GM19351 (cell line): ENCODE measurements around the gene ADAMTS16.
"Not testable (repeated sequence)": the region's sequence is repeated elsewhere in the genome, so short reads cannot be mapped to it uniquely, and the experiment has no call there.

Source experiments
- ATAC-seq: cut with Tn5 transposase; IDR thresholded peaks from one replicate; pipeline ENCODE4 v1.9.1; 2021; ENCODE audit warnings: mild to moderate bottlenecking, moderate library complexity; ENCODE audit not compliant: unreplicated experiment

Gene ADAMTS16, protein sequence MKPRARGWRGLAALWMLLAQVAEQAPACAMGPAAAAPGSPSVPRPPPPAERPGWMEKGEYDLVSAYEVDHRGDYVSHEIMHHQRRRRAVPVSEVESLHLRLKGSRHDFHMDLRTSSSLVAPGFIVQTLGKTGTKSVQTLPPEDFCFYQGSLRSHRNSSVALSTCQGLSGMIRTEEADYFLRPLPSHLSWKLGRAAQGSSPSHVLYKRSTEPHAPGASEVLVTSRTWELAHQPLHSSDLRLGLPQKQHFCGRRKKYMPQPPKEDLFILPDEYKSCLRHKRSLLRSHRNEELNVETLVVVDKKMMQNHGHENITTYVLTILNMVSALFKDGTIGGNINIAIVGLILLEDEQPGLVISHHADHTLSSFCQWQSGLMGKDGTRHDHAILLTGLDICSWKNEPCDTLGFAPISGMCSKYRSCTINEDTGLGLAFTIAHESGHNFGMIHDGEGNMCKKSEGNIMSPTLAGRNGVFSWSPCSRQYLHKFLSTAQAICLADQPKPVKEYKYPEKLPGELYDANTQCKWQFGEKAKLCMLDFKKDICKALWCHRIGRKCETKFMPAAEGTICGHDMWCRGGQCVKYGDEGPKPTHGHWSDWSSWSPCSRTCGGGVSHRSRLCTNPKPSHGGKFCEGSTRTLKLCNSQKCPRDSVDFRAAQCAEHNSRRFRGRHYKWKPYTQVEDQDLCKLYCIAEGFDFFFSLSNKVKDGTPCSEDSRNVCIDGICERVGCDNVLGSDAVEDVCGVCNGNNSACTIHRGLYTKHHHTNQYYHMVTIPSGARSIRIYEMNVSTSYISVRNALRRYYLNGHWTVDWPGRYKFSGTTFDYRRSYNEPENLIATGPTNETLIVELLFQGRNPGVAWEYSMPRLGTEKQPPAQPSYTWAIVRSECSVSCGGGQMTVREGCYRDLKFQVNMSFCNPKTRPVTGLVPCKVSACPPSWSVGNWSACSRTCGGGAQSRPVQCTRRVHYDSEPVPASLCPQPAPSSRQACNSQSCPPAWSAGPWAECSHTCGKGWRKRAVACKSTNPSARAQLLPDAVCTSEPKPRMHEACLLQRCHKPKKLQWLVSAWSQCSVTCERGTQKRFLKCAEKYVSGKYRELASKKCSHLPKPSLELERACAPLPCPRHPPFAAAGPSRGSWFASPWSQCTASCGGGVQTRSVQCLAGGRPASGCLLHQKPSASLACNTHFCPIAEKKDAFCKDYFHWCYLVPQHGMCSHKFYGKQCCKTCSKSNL

DNA sequence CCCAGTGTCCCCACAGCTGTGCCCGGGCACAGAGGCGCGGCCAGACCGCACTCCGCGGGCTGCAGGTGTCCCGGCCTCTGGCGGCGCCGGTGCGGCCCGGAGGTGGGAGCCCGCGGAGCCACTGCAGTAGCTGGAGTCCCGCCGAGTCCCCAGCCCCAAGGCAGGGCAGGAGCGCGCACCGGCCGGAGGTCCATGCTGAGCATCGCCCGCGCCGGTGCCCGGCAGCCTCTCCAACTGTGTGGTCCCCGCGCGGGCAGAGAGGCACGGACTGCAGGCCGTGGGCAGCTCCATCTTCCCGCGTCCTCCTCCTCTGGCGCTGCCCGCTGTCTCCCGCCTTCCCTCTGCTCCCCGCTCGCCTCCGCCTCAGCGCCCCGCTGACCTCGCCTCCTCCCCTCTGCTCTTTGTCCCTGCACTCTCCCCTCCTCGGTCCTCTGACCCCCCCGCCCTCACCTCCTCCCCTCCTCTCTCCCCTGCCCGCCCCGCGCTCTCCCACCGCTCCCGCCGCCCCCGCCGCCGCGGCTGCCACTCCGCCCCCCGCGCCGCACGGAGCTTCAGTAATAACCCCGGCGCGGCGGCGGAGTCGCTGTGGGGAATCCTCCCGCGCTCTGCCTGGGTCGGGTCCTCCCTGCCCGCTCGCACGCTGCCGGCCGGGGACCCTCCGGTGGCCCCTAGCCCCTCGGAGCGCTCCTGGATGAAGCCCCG, at the start of gene ADAMTS16:
ADAMTS16 (plus strand) TSS at position 554 of the 702 bp plus-strand sequence; CDS start at position 692, 138 bp downstream.
- ATAC-seq, result no peak

DNA sequence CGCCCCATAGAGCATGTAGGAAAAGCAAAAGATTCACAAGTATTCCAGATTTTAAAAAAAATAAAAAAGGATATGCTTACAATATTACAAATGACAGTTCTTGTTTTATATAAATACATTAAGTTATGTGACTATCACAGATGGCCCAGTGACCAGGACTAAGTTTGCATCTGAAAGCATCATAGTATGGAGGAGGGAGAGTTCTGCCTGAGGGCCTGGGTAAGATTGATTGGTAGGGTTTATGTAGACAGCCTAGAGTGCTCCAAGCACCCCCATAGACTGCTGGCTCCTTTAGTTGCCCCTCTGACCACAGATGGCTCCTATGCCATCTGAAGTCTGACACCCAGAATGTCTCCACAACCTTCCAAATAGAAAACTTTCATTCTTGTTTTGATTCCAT, 48.0 kb upstream of the ADAMTS16 start:
- ATAC-seq, result no peak

DNA sequence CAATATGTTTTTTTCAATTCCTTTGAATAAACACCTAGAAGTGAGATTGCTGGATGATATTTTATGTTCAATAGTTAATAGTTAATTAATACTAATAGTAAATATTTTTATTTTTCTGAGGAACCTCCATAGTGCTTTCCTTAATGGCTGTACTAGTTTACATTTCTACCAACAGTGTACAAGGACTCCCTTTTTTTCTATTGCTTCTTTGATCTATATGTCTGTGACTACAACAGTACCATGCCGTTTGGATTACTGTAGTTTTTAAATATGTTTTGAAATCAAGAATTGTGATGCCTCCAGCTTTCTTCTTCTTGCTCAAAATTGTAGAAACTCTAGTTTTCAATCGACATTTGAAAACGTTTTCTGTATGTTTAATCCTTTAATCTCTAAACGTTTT, 39.5 kb upstream of the ADAMTS16 start:
- no peak for ATAC-seq

DNA sequence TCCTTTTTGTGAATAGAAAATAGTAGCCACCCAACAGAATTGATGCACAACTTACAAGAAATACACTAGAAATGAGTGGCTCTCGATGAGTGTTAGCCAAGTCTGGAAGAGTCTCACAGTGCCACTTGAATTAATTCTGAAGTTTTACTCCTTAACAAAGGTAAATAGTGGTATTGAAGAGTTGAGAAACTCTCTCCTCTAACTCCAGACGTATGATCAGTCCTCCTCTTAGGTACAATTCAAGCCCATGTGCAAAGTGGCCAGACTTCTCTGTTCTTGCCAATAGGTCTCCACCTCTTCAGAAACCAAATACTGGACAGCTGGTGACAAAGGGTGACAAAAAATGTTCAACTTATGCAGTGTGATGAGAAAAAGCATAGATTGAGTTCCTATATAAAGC, 38.5 kb upstream of the ADAMTS16 start:
- ATAC-seq, result no peak

DNA sequence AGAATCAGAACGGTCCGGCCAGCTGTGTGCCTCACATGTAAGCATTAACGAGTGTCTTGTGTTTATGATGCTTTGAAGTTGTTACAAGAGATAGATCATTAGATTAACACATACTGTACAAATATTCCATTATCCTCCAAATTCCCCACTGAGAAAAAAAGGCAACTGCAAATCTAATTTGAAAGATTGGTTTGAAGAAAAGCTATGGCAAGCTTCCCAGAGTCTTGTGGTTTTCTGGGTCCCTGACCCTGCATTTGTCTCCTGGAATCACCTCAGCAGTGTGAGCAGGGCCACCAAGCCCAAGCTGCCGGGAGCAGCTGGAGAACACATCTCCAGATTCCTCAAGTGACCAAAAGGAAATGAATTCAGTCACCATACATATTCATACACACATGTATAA, 36.9 kb upstream of the ADAMTS16 start:
- no peak for ATAC-seq

DNA sequence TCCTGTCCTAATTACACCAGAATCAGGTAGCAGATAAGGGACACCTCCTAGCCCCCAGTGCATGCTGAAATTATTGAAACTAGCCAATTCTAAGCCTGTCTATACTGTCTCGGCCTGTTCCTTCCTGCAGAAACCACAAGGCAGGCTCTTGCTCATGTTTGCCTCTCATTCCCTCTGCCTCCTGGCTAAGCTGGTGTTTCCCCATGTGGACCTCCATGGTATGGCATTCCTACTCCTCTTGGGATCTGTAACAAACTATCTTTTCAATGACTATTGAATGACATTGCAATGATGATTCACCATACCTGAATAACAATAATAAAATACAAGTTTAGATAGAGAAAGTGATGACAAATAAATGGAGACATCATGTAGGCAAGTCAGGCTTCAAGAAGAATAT, 35.6 kb upstream of the ADAMTS16 start:
- ATAC-seq, result no peak

DNA sequence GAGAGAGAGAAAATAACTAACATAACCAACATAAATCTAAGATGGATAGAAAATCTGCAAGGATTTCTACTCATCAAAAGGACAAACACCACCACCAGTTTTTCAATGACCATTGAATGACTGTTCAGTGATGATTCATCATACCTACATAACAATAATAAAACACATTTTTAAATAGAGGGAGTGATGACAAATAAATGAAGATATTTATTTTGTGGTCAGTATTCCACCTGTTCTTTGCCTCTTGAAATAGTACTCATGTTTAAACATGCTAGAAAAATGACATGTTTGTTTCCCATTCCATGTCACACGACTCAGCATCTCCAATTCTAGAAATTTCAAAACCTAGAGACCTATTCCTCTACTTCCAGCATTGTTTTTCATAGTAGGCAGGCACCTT, 34.6 kb upstream of the ADAMTS16 start:
- no peak for ATAC-seq

DNA sequence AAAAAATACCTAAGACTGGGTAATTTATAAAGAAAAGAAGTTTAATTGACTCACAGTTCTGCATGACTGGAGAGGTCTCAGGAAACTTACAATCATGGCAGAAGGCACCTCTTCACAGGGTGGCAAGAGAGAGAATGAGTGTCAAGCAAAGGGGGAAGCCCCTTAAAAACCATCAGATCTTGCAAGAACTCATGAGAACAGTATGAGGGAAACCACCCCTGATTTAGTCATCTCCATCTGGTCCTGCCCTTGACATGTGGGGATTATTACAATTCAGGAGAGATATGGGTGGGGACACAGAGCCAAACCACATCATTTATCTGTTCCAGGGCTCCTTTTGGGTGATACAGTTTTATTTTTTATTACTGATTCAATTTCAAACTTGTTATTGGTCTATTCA, 23.2 kb upstream of the ADAMTS16 start:
- no peak for ATAC-seq

DNA sequence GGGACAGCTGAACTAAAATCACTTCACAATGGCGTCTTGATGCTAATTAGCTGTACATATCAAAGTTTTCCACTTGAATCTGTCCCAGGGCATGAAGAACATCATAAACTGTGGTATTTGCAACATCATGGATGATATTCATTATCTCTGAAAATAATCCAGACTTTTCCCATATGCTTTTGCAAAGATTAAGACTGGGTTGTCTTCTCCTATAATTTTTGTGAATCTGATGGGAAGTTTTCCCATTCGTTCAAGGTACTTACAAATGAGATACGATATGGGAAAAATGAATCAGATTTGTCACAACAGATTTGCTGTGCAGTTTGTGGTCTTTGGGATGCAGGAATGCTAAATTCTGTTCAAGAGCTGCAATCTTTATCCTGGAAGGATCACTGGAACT, 17.4 kb upstream of the ADAMTS16 start:
- ATAC-seq, result no peak

DNA sequence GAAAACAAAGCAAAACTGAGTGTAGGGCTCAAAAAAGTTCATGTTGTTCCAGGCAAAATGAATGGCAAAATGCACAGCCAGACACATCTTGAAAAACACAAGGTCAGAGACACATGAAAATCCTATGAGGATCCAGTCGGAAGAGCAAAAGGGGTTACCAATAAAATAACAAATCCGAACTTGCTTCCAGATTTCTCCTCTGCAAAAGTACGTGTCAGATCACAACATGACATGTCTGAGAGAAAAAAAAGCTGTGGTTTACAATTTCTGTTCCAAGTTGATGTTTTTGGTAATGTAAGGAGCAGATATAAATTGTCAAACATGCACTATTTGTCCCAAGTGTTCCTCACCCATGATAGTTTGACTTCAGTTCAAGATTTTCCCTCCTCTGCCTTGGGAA, 15.9 kb upstream of the ADAMTS16 start:
- no peak for ATAC-seq

DNA sequence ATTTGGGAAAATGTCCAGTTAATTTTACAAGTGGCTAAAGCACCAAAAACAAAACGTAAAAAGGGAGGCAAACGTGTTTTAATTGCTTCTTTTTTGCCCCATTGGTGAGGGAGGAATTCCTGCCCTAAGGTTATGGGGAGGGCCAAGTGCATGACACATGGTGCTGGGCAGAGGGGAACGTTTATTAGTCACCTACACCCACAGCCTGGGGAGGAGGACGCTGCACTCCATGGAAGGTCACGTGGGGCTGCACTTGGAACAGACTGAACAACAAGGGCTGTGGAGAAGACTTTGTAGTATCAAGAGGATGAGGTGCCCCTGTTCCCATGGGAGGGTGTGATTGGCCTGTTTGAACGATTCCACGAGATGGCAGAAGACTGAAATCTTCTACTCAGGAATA, 13.7 kb upstream of the ADAMTS16 start:
- no peak for ATAC-seq

DNA sequence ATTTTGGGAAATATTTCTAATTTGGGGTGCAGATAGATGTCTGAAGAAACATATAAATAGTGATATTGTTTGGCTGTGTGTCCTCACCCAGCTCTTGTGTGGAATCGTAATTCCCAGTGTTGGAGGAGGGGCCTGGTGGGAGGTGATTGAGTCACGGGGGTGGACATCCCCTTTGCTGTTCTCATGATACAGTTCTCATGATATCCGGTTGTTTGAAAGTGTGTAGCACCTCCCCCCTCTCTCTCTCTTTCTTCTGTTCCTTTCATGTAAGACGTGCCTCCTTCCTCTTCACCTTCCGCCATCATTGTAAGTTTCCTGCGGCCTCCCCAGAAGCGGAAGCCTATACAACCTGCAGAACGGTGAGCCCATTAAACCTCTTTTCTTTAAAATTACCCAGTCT, 11.4 kb upstream of the ADAMTS16 start:
- ATAC-seq, result no peak

DNA sequence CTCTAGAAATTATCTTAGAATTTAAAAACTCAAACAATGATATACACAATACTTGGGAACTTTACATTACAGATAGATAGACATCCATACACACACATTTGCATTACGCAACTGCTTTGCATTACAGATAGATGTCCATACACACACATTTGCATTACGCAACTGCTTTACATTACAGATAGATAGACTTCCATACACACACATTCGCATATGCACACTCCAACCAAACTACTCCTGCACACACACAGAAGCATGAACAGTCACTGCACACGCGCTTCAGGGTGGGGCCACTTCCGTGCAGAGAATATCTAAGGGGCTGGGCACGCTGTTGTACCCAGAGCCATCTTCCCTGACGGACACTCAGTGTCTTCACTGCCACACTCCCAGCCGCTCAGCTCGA, 7.9 kb upstream of the ADAMTS16 start:
- ATAC-seq, result no peak

DNA sequence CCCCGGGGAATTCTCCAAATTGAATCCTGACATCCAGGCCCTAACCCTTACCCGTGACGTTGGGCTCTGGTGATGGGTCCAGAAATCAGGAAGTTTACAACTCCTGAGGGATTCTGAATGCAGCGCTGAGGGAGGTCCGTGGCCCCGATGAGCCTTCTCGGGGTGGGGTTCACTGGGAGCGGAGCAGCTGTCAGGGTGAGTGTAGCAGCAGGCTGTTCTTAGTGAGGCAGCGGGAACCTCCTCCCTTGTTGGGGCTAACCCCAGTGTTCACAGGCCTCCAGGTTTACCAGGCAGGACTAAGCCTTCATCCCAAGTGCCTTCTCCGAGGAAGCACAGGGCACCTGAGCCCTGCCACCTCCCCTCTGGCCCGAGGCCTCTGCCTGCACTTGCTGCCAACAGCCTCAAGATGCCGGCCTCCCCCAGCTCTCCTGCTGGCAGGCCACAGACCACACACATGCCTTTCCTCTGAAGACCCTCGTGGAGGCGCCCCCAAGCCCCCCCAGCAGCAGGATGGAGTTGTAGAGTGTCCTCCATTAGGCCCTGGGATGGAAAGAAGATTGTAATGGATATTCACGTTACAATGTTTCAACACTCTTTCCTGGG, 7.3 kb upstream of the ADAMTS16 start:
- ATAC-seq, result no peak

DNA sequence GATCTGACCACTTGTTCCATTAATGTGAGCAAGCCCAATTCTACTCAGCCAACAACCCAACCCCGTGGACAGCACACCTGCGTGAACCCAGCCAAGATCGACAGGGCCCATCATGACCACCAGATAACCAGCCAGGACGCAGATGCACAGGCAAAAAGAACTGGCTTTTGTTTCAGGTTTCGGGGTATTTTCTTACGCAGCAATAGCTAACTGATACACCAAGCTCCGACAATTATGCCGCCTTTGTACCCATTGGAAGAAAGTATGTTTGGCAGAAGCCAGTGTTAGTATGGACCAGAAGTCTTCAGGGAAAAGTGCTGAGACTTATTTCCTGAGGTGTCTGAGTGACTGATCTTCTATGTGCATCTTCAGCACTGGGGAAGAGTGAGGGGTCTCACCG, 6.0 kb upstream of the ADAMTS16 start:
- no peak for ATAC-seq

DNA sequence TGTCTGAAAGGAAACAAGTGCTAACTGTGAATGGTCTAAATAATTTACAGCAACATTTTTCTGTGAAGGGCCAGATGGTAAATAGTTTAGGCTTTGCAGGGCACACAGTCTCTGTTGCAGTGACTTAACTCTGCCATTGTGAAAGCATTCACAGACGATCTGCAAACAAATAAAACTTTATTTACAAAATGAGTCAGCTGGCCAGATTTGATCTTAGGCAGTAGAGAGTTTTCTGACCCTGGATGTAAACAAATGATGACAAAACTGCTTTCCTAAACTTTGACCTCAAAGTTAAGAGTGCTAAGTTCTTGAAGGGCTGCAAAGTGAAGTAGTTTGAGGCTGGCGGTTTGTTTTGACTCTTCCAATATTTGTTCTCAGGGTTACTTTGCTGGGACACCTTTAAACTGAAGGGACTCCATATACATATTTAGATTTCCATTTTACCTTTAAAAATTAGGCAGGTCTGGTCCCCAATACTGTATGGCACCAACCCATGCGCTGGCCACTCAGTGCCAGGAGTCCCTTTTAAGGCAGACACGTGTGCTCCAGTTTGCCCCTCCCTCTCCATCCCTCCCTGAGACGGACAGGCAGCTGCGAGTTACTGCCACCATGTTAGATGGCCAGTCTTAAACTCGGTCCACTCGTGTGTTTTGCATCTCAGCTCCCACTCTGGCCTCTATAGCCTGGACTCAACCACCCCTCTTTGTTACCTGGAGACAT, 4.0 kb upstream of the ADAMTS16 start:
- no peak for ATAC-seq

DNA sequence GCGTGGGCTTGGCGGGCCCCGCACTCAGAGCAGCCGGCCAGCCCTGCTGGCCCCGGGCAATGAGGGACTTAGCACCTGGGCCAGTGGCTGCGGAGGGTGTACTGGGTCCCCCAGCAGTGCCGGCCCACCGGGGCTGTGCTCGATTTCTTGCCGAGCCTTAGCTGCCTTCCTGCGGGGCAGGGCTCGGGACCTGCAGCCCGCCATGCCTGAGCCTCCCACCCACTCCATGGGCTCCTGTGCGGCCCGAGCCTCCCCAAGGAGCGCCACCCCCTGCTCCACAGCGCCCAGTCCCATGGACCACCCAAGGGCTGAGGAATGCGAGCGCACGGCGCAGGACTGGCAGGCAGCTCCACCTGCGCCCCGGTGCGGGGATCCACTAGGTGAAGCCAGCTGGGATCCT, 2.3 kb upstream of the ADAMTS16 start:
- not testable (repeated sequence) for ATAC-seq

DNA sequence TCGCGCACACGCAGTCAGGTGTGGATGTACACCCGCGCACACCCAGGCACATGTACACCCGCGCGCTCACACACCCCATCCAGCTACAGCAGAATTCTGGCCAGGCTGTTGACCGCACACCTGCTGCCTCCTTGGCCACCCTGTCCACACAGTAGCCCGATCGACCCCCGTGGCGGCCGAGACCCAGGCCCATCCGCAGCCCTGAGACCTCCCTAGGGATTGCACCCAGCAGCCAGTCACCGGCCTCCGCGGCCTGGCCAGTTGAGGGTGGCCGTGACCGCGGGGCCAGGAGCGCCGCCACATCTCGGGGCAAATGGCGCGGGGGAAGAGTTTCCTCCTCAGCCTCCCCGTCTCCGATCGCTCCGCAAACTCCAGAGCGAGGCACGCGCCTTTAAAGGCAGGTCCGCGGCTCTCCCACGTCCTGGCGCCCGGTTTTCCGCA, 774 bp upstream of the ADAMTS16 start:
- ATAC-seq, result no peak

DNA sequence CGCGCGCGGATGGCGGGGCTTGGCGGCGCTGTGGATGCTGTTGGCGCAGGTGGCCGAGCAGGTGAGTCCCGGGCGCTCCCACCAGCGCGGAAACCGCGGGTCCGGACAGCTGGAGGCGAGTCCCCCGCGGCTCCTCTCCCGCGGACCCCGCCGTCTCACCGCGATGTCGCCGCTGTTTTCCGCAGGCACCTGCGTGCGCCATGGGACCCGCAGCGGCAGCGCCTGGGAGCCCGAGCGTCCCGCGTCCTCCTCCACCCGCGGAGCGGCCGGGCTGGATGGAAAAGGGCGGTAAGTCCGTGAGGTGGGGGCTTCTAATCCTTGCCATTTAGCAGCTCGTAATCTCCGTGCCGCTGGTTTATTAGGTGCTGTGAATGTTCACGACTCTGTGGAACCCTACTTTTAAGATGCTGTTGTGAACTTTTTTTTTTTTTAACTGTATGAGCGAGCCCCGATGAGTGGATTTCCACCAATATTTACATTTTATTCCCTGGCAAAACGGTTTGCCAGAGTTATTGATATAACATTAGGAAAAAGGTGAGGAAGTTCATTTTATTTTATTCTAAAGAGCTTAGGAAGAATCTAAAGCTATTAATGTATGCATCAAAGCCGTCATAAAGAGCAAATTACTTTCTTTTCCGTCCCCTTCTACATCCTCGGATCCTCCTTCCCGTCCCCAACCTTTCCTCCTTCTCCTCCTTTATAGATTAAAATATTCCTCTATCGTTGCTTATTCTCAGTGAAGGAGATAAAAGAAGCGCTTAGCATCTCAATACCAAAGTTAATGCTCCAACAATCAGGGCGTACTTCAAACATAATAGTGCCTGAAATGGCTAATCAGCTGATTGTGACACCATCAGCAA, 579 bp downstream of the ADAMTS16 start:
- ATAC-seq, result no peak
